GM10248 (cell line): ENCODE results near the gene GRID1.

ENCODE experiments used
- CTCF ChIA-PET: fragments of 300-600 bp; sonication (Branson Sonifier 250); formaldehyde crosslinking; extraction: SDS; loops from one replicate; lab custom pipeline; 2021; ENCODE audit warnings: antibody characterized with exemption; lab: Yijun Ruan, JAX
- POLR2A ChIA-PET: fragments of 350-650 bp; sonication (Branson Sonifier 250); formaldehyde crosslinking; extraction: SDS; loops from one replicate; lab custom pipeline; 2020; ENCODE audit warnings: antibody characterized with exemption; lab: Yijun Ruan, JAX
- DNase-seq: peaks from one replicate; pipeline ENCODE4 v3.0.0; 2012; ENCODE audit errors: extremely low spot score
- TF ChIP-seq, protein P1 (sequence below): IDR thresholded peaks from 2 replicates; pipeline ENCODE4 v1.5.1; 2012; ENCODE audit warnings: mild to moderate bottlenecking, low read depth; ENCODE audit errors: extremely low read depth, missing control alignments, control extremely low read depth

Gene GRID1

DNA sequence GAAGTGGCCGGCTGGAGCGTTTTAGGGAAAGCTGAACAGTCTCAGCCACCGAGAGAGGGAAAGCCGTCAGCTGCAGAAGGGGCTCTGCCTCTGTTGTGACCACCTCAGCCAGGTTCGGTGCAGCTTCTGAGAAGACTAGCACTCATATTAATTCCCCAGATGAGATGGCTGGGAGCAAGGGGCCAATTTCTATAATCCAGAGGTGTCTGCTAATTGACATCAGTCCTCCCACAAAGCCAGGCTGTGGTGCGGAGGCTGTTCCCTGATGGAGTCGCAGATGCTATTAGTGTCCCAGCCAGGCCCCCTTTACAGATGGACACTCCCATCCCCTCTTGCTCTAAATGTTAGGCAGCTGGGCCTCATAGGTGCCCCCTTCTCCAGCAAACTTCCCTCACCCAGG, 133.5 kb downstream of the GRID1 start:
- ChIA-PET POLR2A (no interaction called here), CTCF (no interaction called here)
- TF ChIP-seq, protein P1, sequence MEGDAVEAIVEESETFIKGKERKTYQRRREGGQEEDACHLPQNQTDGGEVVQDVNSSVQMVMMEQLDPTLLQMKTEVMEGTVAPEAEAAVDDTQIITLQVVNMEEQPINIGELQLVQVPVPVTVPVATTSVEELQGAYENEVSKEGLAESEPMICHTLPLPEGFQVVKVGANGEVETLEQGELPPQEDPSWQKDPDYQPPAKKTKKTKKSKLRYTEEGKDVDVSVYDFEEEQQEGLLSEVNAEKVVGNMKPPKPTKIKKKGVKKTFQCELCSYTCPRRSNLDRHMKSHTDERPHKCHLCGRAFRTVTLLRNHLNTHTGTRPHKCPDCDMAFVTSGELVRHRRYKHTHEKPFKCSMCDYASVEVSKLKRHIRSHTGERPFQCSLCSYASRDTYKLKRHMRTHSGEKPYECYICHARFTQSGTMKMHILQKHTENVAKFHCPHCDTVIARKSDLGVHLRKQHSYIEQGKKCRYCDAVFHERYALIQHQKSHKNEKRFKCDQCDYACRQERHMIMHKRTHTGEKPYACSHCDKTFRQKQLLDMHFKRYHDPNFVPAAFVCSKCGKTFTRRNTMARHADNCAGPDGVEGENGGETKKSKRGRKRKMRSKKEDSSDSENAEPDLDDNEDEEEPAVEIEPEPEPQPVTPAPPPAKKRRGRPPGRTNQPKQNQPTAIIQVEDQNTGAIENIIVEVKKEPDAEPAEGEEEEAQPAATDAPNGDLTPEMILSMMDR, result no peak
- no peak for DNase-seq

GRCh38 chr10:86232644-86233043, 134.0 kb downstream of the GRID1 start:
- DNase-seq, result no peak
- POLR2A ChIA-PET, result no interaction called here
- TF ChIP-seq, protein P1, result no peak
- CTCF ChIA-PET, result no interaction called here

DNA sequence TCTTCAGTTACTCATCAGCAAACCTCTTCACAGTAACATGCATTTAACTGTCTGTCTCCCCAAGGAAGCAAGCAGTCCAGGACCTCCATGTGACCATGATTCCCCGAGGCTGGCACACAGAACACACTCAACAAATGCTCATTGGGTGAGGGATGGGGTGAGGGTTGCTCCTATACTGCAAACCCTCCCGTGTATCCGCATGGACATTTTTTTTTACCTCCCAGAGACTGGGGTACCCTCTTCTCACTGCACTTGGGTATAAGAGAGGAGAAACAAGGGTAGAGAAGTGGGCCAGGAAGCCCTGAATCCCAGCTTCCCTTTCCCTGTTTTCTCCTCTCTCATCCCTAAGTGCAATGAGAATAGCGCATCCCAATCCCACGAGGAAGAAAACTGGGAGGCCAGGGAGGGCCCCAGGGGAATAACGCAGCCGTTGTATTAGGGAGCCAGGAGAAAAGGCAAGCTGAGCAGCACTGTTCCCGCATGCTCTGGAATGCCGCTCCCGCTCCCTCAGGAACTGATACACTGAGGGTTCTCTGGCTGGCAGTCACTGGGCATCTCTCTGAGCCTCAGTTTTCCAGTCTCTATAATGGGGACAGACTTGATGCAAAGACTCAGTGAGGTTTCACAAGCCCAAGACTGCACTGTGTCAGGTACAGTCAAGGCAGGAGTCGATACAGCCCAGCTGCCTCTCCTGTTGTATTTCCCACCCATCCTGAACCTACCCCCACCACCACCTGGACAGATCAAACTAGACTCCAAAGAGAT, 134.6 kb downstream of the GRID1 start:
- ChIA-PET POLR2A (no interaction called here), CTCF (no interaction called here)
- TF ChIP-seq, protein P1, result no peak
- DNase-seq, result no peak

DNA sequence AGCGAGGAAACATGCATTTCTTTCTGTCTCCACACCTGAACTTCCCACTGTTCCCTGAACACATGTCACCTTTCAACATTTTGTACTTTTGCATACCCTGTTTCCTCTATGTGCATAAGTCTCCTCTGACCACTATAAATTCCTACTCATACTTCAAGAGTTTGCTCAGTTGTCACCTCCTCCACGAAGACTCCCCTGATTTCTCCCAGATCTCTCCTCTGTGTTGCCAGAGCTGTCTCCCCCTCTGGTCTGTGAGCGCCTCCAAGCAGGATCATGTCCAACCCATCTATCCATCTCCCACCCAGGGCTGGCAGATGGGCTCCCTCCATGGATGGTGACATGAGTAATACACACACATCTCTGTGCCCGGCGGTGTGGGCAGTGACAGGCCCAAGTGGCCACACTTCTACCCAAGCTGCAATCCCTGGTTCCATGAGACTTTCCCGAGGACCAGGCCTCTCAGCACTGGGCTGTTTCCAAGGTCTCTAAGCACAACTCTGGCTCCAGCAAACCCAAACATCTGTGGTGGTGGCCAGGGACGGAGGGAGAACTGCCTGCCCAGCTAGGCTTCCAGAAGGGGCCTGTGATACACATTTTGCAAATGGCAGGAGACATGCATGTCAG, 135.9 kb downstream of the GRID1 start:
- TF ChIP-seq, protein P1, result no peak
- ChIA-PET CTCF (no interaction called here), POLR2A (no interaction called here)
- DNase-seq, result no peak

DNA sequence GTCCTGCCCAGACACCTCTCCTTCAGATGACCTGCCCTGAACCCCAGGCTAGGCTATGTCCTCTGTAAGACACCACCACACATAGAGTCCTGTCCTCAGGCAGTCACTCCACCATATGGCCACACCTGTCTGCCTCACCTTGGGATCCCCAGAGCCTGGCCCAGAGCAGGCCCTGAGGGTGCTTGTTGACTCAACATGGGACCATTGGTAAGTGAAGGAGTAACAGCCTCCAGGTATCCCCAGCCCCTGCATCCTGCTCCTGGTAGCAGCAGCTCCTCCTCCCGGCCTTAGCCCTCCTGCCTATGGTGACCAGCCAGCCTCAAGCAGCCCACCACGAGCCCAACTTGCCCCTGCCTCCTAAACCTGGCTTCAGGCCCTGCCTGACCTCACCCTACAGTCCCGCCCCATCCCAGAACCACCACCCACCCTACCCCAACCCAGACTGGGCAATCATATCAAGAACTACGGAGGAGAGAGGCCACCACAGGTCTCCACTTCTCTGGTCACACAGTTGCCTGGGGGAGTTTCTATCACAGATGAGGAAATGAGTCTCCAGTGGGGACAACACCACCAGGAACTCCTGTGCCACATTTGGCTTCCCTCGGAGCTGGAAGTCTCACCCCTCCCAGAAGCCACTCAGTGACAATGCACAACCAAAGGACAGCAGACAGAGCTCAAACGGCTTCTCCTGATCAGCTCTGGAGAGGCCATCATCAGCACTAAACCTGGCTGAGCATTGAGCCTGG, 136.6 kb downstream of the GRID1 start:
- POLR2A ChIA-PET, result no interaction called here
- CTCF ChIA-PET, result no interaction called here

DNA sequence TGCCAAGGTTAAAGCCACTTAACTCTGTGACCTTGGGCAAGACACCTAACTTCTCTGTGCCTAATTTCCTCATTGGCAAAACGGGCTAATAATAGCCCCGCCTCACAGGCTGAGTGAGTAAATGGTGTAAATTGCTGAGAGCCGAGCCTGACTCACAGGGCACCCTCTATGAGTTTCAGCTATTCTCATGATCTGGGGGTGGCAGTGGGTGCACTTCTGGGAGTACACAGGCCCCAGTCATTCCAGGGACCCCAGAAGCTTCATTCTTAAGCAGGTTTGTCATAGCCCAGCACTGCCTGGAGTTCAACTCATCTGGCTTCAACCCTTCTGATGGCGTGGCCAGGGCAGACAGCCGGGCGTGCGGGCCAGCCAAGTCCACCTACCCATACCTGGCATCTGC, 137.2 kb downstream of the GRID1 start:
- ChIA-PET POLR2A (no interaction called here), CTCF (no interaction called here)
- DNase-seq, result no peak
- TF ChIP-seq, protein P1, result no peak

More for the DNA sequence above, 136.6 kb downstream of the GRID1 start:
- DNase-seq, result no peak
- TF ChIP-seq, protein P1, result no peak
